ENCODE data around the gene SPG11.

DNA sequence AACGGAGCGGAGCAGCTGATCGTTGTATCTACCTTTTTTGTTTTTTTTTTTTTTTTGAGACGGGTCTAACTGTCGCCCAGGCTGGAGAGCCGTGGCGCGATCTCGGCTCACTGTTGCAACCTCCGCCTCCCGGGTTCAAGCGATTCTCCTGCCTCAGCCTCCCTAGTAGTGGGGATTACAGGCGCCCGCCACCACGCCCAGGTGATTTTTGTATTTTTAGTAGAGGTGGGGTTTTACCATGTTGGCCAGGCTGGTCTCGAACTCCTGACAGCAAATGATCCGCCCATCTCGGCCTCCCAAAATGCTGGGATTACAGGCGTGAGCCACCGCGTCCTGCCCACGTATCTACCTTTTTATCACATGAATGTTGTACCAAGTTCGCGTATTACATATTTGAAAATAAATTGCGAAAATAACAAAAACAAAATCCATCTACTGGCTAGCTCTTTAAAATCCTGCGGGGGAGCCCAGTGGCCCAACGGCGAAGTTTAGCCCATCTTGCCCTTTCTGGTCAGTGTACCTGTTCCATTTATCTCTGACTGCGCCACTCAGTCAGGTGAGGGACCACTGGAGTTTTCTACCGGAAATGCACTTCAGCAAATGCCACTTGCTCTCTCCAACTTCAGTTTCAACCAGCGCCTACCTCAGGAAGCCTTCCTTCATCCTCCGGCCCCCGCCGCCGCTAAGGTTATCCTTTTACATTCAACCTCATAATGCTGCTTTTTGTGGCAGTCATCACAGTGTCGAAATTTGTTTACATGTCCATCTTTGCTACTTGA, 127.8 kb downstream of the SPG11 start:
- TF ChIP-seq, protein P1, sequence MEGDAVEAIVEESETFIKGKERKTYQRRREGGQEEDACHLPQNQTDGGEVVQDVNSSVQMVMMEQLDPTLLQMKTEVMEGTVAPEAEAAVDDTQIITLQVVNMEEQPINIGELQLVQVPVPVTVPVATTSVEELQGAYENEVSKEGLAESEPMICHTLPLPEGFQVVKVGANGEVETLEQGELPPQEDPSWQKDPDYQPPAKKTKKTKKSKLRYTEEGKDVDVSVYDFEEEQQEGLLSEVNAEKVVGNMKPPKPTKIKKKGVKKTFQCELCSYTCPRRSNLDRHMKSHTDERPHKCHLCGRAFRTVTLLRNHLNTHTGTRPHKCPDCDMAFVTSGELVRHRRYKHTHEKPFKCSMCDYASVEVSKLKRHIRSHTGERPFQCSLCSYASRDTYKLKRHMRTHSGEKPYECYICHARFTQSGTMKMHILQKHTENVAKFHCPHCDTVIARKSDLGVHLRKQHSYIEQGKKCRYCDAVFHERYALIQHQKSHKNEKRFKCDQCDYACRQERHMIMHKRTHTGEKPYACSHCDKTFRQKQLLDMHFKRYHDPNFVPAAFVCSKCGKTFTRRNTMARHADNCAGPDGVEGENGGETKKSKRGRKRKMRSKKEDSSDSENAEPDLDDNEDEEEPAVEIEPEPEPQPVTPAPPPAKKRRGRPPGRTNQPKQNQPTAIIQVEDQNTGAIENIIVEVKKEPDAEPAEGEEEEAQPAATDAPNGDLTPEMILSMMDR (IDR thresholded peaks at IDR 0.05; ENCODE audit: low read depth, low read length): no peak
- TF ChIP-seq EZH2phosphoT487 (IDR thresholded peaks at IDR 0.05; ENCODE audit: low read depth): no peak

Measured in OCI-LY3 (cell line).